CD4-positive, alpha-beta T cell (primary cell): ENCODE results near the gene RBM26. TPM values are rescaled to one million over a fixed set of nuclear protein-coding genes. Genes with fewer than 3 reads are reported as not detected.

Experiments used
- ATAC-seq: fragments of 200-7000 bp; cut with Tn5 transposase; one replicate; pipeline ENCODE4 v1.10.0; 2022; ENCODE audit warnings: mild to moderate bottlenecking; ENCODE audit not compliant: poor library complexity
- CTCF ChIA-PET: fragments of 350-600 bp; sonication (Branson Sonifier 250); formaldehyde crosslinking; loops from one replicate; lab custom pipeline; 2021; ENCODE audit warnings: antibody characterized with exemption, inconsistent platforms; lab: Charles Lee
- POLR2A ChIA-PET: fragments of 350-600 bp; sonication (Branson Sonifier 250); formaldehyde crosslinking; loops from one replicate; lab custom pipeline; 2021; ENCODE audit warnings: antibody characterized with exemption, inconsistent platforms; lab: Charles Lee
- DNase-seq, 14 experiments: peaks; one replicate each; pipeline ENCODE4 v3.0.0-alpha.2; 2013 to 2020; ENCODE audit warnings: mixed read lengths in 2 of 14
- H3K27ac ChIP-seq, 2 donors: one replicate each; pipeline versions ENCODE4 v1.5.1 to v1.7.0; 2013; ENCODE audit warnings: low read length in 2 of 2, low read depth in 1 of 2, mild to moderate bottlenecking in 1 of 2
- H3K27me3 ChIP-seq, 2 experiments: 1 replicate in 1 of 2; 2 replicates in 1 of 2; pipeline versions ENCODE4 v1.6.1 to v1.7.0; 2013; ENCODE audit warnings: low read length in 2 of 2, control low read depth in 1 of 2, mild to moderate bottlenecking in 1 of 2, moderate library complexity in 1 of 2; ENCODE audit not compliant: insufficient read depth in 2 of 2, control insufficient read depth in 1 of 2
- H3K36me3 ChIP-seq: one replicate; pipeline ENCODE4 v1.6.1; 2013; ENCODE audit warnings: low read length, control low read depth; ENCODE audit not compliant: insufficient read depth
- H3K4me1 ChIP-seq: one replicate; pipeline ENCODE4 v1.6.1; 2013; ENCODE audit warnings: low read length, control low read depth; ENCODE audit not compliant: insufficient read depth
- H3K4me3 ChIP-seq: one replicate; pipeline ENCODE4 v1.5.1; 2013; ENCODE audit warnings: mild to moderate bottlenecking, low read length, moderate library complexity
- H3K9me3 ChIP-seq, 2 experiments: 1 replicate in 1 of 2; 2 replicates in 1 of 2; pipeline versions ENCODE4 v1.6.1 to v1.7.0; 2013; ENCODE audit warnings: low read length in 2 of 2, mild to moderate bottlenecking in 2 of 2, control low read depth in 1 of 2, moderate library complexity in 1 of 2; ENCODE audit not compliant: control insufficient read depth in 1 of 2, insufficient read depth in 1 of 2
- H3K27ac Mint-ChIP-seq: one replicate; pipeline ENCODE4 v1.8.0; 2020; ENCODE audit warnings: mixed read lengths
- H3K27me3 Mint-ChIP-seq: one replicate; pipeline ENCODE4 v1.8.0; 2021; ENCODE audit warnings: mixed read lengths
- H3K36me3 Mint-ChIP-seq: one replicate; pipeline ENCODE4 v1.8.0; 2021; ENCODE audit warnings: low read depth, mixed read lengths
- H3K4me1 Mint-ChIP-seq: one replicate; pipeline ENCODE4 v1.8.0; 2021; ENCODE audit warnings: low read depth, mixed read lengths
- H3K4me3 Mint-ChIP-seq: one replicate; pipeline ENCODE4 v1.8.0; 2020; ENCODE audit warnings: mild to moderate bottlenecking, mixed read lengths
- H3K9me3 Mint-ChIP-seq: one replicate; pipeline ENCODE4 v1.8.0; 2020; ENCODE audit warnings: mixed read lengths
- CTCF ChIP-seq: fragments of 200-600 bp; IDR thresholded peaks from one replicate; pipeline ENCODE4 v1.8.0; 2022; ENCODE audit warnings: antibody characterized with exemption, mild to moderate bottlenecking
- intact Hi-C, 2 experiments: fragments of 100-400 bp; cut with DNase I in 1 of 2; cut with micrococcal nuclease in 1 of 2; formaldehyde crosslinking; loops; one replicate each; pipeline versions ENCODE4 v1.15.1 to v1.9.0; 2023 to 2025; cut with DNase I, micrococcal nuclease
- total RNA-seq, 174 experiments: library from RNA in 2 of 174; stranded (reverse) in 2 of 174; gene quantifications; one replicate each; pipeline ENCODE4 v1.2.3 and lab custom pipeline; 2021 to 2026

RBM26 gene
- total RNA-seq, 2 experiments from 2014 or later = 67.3 to 68.0 TPM

GRCh38 chr13:79427883-79428282, 21.8 kb upstream of the RBM26 start:
- Histone ChIP-seq H3K9me3 (peaks cover 0 to 4% of the 10 kb centered on the region in 2 experiments), H3K36me3 (no peaks in the 10 kb centered on the region), H3K4me1 (no peaks in the 10 kb centered on the region), H3K4me3 (no peak overlapping the region), H3K27ac (no peak overlapping the region), H3K27me3 (no peaks in the 10 kb centered on the region)
- no peak for TF ChIP-seq CTCF
- H3K27ac Mint-ChIP-seq = no peak overlapping the region
- CTCF ChIA-PET = interaction anchor here (0.6 to 1.0 kb wide), 2 partner anchors 23 to 29 kb away, joined by 3 read pairs; no protein-coding TSS in a partner anchor
- DNase-seq (no peak), ATAC-seq (no peak)
- no peaks in the 10 kb centered on the region for H3K9me3 Mint-ChIP-seq
- H3K4me3 Mint-ChIP-seq = no peak overlapping the region
- POLR2A ChIA-PET = no interaction called here
- no peaks in the 10 kb centered on the region for H3K4me1 Mint-ChIP-seq
- no peaks in the 10 kb centered on the region for H3K27me3 Mint-ChIP-seq
- intact Hi-C loops = loop anchor here in 1 of 2 experiments (10.0 kb wide), 1 partner anchor 1293 kb away; no protein-coding TSS in a partner anchor
- H3K36me3 Mint-ChIP-seq = no peaks in the 10 kb centered on the region

GRCh38 chr13:79427265-79427664, 21.2 kb upstream of the RBM26 start:
- Histone ChIP-seq H3K9me3 (peaks cover 0 to 2% of the 10 kb centered on the region in 2 experiments), H3K27me3 (no peaks in the 10 kb centered on the region), H3K36me3 (no peaks in the 10 kb centered on the region), H3K4me3 (no peak overlapping the region), H3K27ac (no peak overlapping the region), H3K4me1 (no peaks in the 10 kb centered on the region)
- Mint-ChIP-seq H3K4me1 (no peaks in the 10 kb centered on the region), H3K4me3 (no peak overlapping the region), H3K9me3 (no peaks in the 10 kb centered on the region), H3K36me3 (no peaks in the 10 kb centered on the region), H3K27ac (no peak overlapping the region), H3K27me3 (no peaks in the 10 kb centered on the region)
- intact Hi-C loops = loop anchor here in 1 of 2 experiments (10.0 kb wide), 1 partner anchor 1292 kb away; no protein-coding TSS in a partner anchor
- ChIA-PET POLR2A (interaction anchor here (1.2 kb wide), 1 partner anchor 54 kb away, joined by 3 read pairs; the partner anchor contains the start of gene NDFIP2), CTCF (interaction anchor here (0.6 kb wide), 1 partner anchor 30 kb away, joined by 3 read pairs; no protein-coding TSS in a partner anchor)
- ATAC-seq (no peak), DNase-seq (no peak)
- no peak for TF ChIP-seq CTCF

- ChIA-PET CTCF (interaction anchor here (0.7 to 2.3 kb wide), 27 partner anchors 9 to 161 kb away, joined by 3 to 35 read pairs (median 4); partner anchors contain the start of genes NDFIP2 and RBM26), POLR2A (interaction anchor here (1.0 to 2.4 kb wide), 4 partner anchors 9 to 116 kb away, joined by 4 to 26 read pairs (median 10); partner anchors contain the start of gene RBM26)
- no peaks in the 10 kb centered on the region for H3K4me1 Mint-ChIP-seq
- no peaks in the 10 kb centered on the region for H3K9me3 ChIP-seq
- H3K27ac Mint-ChIP-seq = no peak overlapping the region
- H3K4me1 ChIP-seq = no peaks in the 10 kb centered on the region
- no peaks in the 10 kb centered on the region for H3K27me3 ChIP-seq
- H3K4me3 ChIP-seq = no peak overlapping the region
- H3K36me3 Mint-ChIP-seq = no peaks in the 10 kb centered on the region
- H3K9me3 Mint-ChIP-seq = no peaks in the 10 kb centered on the region
- no peak overlapping the region for H3K27ac ChIP-seq
- ATAC-seq (peak; percentile 71), DNase-seq (peak in 4 of 14 experiments; percentile 21 to 73 (median 62))
- no peaks in the 10 kb centered on the region for H3K36me3 ChIP-seq
- peak; percentile 86 for TF ChIP-seq CTCF
- intact Hi-C loops = loop anchor here (1.0 to 10.0 kb wide), 3 partner anchors 68 to 1289 kb away; no protein-coding TSS in a partner anchor
- H3K27me3 Mint-ChIP-seq = no peaks in the 10 kb centered on the region
- no peak overlapping the region for H3K4me3 Mint-ChIP-seq
These were observed 18.0 kb upstream of the RBM26 start for GRCh38 chr13:79423801-79424642.
